ENCODE data around the gene RAB11FIP3. TPM values are rescaled to one million over a fixed set of nuclear protein-coding genes. Genes with fewer than 3 reads are reported as not detected.

RAB11FIP3 gene
- polyA plus RNA-seq, 1 of the 3 experiments (the other 2 are of a cell fraction): 24.8 TPM

DNA sequence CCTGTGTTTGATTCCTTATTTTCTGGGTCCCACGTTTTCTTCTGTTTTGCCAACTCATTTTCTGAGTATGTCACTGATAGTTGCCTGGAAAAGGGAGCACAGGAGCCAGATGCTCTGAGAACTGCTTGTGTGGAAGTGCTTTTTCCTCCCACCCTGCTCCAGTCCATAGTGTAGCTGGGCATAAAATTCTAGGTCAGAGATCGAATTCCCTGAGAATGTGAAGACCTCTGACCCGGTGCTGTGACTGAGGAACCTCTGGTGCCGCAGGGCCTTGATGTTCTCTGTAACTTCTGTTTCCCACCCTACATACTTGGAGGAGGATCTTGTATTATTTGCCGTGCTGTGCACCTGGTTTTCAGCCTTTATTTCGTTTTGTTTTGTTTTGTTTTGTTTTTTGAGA lies 82.5 kb downstream of the RAB11FIP3 start:
- H2AFZ ChIP-seq (ENCODE audit: low read depth): no peak overlapping the region
- H3K4me2 ChIP-seq: no peak overlapping the region
- no peak for DNase-seq
- no peaks in the 10 kb centered on the region for H3K9me3 ChIP-seq
- WGBS (ENCODE audit: low lambda C conversion rate): 91% methylated on average over 6 of the region's 6 CpGs
- H3K9me2 ChIP-seq: no peaks in the 10 kb centered on the region
- no peaks in the 10 kb centered on the region for H3K79me2 ChIP-seq (ENCODE audit: insufficient read depth)
- H3K27ac ChIP-seq (ENCODE audit: low read depth in 2 of 2, low read length in 1 of 2): no peak overlapping the region
- no peak overlapping the region for H3K9ac ChIP-seq
- CTCF ChIA-PET: no interaction called here
- H4K20me1 ChIP-seq (ENCODE audit: insufficient read depth): no peaks in the 10 kb centered on the region
- no peaks in the 10 kb centered on the region for H3K4me1 ChIP-seq (ENCODE audit: control insufficient read depth in 1 of 2, insufficient read depth in 2 of 2, low read depth in 1 of 2, low read length in 1 of 2)
- H3K27me3 ChIP-seq (ENCODE audit: insufficient read depth): no peaks in the 10 kb centered on the region
- TF ChIP-seq NFIC (IDR thresholded peaks at IDR 0.05; ENCODE audit: borderline replicate concordance): no peak
- TF ChIP-seq EZH2phosphoT487 (IDR thresholded peaks at IDR 0.05; ENCODE audit: borderline replicate concordance, low read depth): no peak
- no peak for TF ChIP-seq GABPA (IDR thresholded peaks at IDR 0.05; ENCODE audit: low read depth)
- TF ChIP-seq POLR2AphosphoS5 (IDR thresholded peaks at IDR 0.05; ENCODE audit: low read depth, low read length): no peak
- no peak for TF ChIP-seq EP300 (IDR thresholded peaks at IDR 0.05; ENCODE audit: borderline replicate concordance in 1 of 2, low read depth in 1 of 2, low read length in 1 of 2)
- no peak for TF ChIP-seq FOXJ3 (CRISPR knock-in tag; IDR thresholded peaks at IDR 0.05)
- H3K36me3 ChIP-seq (replicated peaks in 1 of 2; ENCODE audit: control insufficient read depth in 1 of 2, insufficient read depth in 2 of 2, low read length in 1 of 2): peaks cover 3 to 22% of the 10 kb centered on the region in 2 experiments
- no peak overlapping the region for H3K4me3 ChIP-seq (ENCODE audit: low read depth in 2 of 2, low read length in 1 of 2)
- POLR2A ChIA-PET: no interaction called here
- H3F3A ChIP-seq (replicated peaks; ENCODE audit: insufficient read depth): no peaks in the 10 kb centered on the region

- Histone ChIP-seq H3K4me1 (ENCODE audit: control insufficient read depth in 1 of 2, insufficient read depth in 2 of 2, low read depth in 1 of 2, low read length in 1 of 2) (no peaks in the 10 kb centered on the region), H3F3A (replicated peaks; ENCODE audit: insufficient read depth) (no peaks in the 10 kb centered on the region), H2AFZ (ENCODE audit: low read depth) (no peak overlapping the region), H3K36me3 (replicated peaks in 1 of 2; ENCODE audit: control insufficient read depth in 1 of 2, insufficient read depth in 2 of 2, low read length in 1 of 2) (peaks cover 3 to 21% of the 10 kb centered on the region in 2 experiments), H3K79me2 (ENCODE audit: insufficient read depth) (no peaks in the 10 kb centered on the region), H3K9me2 (no peaks in the 10 kb centered on the region), H3K27me3 (ENCODE audit: insufficient read depth) (no peaks in the 10 kb centered on the region), H3K4me2 (no peak overlapping the region), H3K27ac (ENCODE audit: low read depth in 2 of 2, low read length in 1 of 2) (0 out of 4 replicates have a peak overlapping the region, but pooled peaks of 1 of the 2 experiments have one; percentile 1), H3K9ac (no peak overlapping the region), H3K4me3 (ENCODE audit: low read depth in 2 of 2, low read length in 1 of 2) (no peak overlapping the region), H3K9me3 (no peaks in the 10 kb centered on the region), H4K20me1 (ENCODE audit: insufficient read depth) (no peaks in the 10 kb centered on the region)
- CTCF ChIA-PET: interaction anchor here (0.7 kb wide), 1 partner anchor 381 kb away, joined by 3 read pairs; no protein-coding TSS in a partner anchor
- WGBS (ENCODE audit: low lambda C conversion rate): 93% methylated on average over 18 of the region's 18 CpGs
- POLR2A ChIA-PET: no interaction called here
- peak; percentile 56 for DNase-seq
- no peak for TF ChIP-seq SMC3 (IDR thresholded peaks at IDR 0.05; ENCODE audit: low read depth, low read length)
- TF ChIP-seq MXI1 (IDR thresholded peaks at IDR 0.05; ENCODE audit: low read depth, low read length): no peak
- no peak for TF ChIP-seq FOXJ3 (CRISPR knock-in tag; IDR thresholded peaks at IDR 0.05)
- no peak for TF ChIP-seq CHD2 (IDR thresholded peaks at IDR 0.05; ENCODE audit: low read length, partially characterized antibody)
- TF ChIP-seq NFIC (IDR thresholded peaks at IDR 0.05; ENCODE audit: borderline replicate concordance): no peak
- TF ChIP-seq RXRA (IDR thresholded peaks at IDR 0.05; ENCODE audit: borderline replicate concordance, low read depth): no peak
- TF ChIP-seq JUND (IDR thresholded peaks at IDR 0.05): no peak
- no peak for TF ChIP-seq GATA2 (CRISPR knock-in tag; IDR thresholded peaks at IDR 0.05)
- TF ChIP-seq NRF1 (IDR thresholded peaks at IDR 0.05; ENCODE audit: low read depth, low read length): no peak
- TF ChIP-seq EZH2phosphoT487 (IDR thresholded peaks at IDR 0.05; ENCODE audit: borderline replicate concordance, low read depth): no peak
- no peak for TF ChIP-seq MEF2A (IDR thresholded peaks at IDR 0.05; ENCODE audit: borderline replicate concordance, low read depth)
These were observed 83.7 kb downstream of the RAB11FIP3 start for GRCh38 chr16:508884-509736.
